GM23248 (cell line): ENCODE measurements around the gene PHLDB1.

ENCODE experiments used
- EZH2 ChIP-seq: fragments of 200-600 bp; sonication (generic); IDR thresholded peaks from 2 replicates; pipeline ENCODE4 v1.6.1; 2018; ENCODE audit warnings: antibody characterized with exemption, mild to moderate bottlenecking; ENCODE audit not compliant: insufficient read depth, poor library complexity, severe bottlenecking
- EZH2phosphoT487 ChIP-seq: fragments of 200-600 bp; sonication (generic); IDR thresholded peaks from 2 replicates; pipeline ENCODE4 v1.6.1; 2018; ENCODE audit warnings: antibody characterized with exemption, moderate library complexity, mild to moderate bottlenecking, low read depth; ENCODE audit not compliant: insufficient read depth

GRCh38 chr11:118602331-118602730 is 5.1 kb upstream of the PHLDB1 start:
- TF ChIP-seq EZH2 (no peak), EZH2phosphoT487 (no peak)
